IPS-NIHi7 (cell line): ENCODE data around the gene SEZ6L.
A peak's percentile ranks its signal among the peaks of the same experiment; 100 is the strongest.

Experiments
- DNase-seq: peaks from one replicate; pipeline ENCODE4 v3.0.0; 2012; ENCODE audit warnings: mixed read lengths; ENCODE audit errors: extremely low spot score

SEZ6L gene

DNA sequence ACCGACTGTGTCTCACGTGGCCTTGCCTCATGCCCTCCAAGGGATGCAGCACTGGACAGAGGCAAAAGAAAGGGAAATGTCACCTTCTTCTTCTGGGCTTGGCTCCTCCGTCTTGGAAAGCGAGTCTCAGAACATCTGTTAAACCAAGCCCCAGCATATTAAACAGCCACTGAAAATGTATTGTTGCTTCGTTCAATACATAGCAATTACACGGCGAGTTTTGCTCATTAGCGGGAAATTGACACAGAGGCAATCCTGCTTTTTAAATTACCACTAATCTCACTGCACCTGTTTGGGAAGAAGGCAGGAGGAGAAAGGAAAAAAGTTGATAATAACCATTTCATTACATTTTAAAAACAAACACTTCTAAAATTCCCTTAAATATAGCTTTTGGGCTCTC, 72.1 kb downstream of the SEZ6L start:
- no peak for DNase-seq

DNA sequence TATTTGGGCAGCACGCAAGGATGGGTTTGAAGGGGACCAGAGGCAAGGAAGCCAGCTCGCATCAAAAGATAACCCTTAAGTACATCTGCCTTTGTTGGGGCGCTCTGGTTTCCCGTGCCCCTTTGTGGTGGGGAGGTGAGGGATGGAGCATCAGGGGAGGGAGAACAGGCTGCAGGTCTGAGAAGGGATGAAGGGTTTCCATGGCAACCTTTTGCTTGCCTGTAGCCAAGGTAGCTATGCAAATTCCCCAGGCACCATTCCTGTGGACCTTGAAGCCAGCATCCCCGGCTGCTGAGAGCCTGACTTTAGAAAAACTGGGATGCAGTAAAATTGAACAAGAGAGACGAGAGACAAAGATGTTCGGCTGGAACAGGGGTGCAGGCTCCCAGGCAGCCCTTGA, 75.7 kb downstream of the SEZ6L start:
- DNase-seq: peak; percentile 27

DNA sequence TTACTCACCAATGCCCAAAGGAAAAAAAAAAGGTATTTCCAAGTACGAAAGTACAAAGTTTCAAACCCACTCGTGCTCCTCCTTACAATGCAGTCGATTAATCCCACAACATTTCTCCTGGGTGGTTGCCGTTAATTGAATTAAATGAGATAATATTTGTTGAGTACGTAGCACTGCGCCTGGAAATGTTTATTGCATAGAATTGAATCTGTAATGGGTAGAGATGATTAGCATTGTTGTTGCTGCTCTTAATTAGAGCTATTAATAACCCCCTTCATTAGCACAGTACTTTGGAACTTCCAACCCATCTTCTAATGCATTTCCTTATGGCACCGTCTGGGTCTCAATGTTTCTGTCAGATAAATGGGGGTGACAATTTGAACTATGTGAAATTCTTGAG, 77.3 kb downstream of the SEZ6L start:
- DNase-seq: no peak

DNA sequence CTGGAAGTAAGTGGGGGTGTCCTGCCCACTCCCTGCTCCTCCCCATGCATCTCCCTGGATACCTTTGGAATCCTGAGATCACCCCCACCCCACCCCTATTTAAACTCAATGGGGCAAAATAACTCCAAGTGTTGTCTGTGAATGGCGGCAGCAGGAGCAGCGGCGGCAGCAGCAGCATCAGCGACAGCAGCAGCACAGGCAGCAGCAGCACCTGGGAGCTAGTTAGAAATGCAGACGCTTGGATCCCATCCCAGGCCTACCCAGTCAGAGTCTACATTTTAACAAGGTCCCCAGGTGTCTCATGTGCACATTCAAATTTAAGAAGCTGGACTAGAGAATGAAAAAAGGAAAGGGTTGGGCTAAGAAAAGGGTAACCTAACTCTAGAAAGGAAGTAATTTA, 82.6 kb downstream of the SEZ6L start:
- no peak for DNase-seq

DNA sequence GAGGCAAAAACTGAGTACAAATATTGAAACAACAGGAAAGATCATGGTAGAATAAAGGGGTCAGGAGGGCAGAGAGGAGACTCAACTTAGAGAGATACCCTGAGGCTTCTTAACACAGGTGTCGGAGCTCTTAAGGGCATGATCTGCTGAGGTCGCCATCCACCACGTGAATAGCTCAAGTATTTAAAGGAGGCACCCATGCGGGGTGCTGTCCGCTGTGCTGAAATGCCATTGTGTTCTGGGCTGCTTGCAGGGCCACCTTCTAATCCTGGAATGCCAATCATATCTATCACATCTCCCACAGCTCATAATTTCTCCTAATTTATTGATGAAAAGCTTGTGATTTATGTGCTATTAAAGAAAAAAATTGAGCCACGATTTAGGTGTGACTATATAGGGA, 90.2 kb downstream of the SEZ6L start:
- peak; percentile 88 for DNase-seq

DNA sequence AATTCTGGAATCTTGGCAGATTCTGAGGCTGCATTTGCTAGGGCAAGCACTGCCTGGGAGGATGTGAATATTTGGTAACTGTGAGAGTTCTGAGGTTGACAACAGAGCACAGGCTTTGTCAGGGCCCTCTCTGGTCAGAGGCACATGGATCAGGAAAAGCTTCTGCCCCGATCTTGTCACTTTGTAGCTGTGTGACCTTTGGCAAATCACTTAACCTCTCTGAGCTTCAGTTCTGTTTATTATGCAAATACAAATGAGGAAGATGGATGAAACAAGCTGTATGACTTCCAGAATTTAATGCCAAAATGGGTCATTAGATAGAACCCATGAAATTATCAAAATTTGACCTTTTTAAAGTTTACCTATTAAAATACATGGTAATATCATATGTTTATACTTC, 94.9 kb downstream of the SEZ6L start:
- no peak for DNase-seq

DNA sequence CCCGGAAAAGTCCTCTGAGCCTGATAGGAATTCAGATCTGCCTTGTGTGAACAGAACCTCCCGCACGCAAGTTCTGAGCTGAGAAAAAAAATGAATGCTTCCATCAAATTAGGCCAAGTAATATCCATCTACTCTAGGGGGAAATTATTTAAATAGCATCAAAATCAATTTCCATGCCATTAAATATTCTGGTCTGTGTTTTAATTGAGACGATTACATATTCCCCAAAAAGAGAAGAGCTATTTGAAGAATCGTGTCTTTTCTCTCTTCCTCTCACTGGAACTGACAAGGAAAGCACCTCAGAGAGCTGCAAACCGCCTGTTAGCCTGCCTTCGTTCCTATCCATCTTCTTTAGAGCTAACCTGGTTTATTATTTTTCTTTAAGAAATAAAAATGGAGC, 96.0 kb downstream of the SEZ6L start:
- no peak for DNase-seq

DNA sequence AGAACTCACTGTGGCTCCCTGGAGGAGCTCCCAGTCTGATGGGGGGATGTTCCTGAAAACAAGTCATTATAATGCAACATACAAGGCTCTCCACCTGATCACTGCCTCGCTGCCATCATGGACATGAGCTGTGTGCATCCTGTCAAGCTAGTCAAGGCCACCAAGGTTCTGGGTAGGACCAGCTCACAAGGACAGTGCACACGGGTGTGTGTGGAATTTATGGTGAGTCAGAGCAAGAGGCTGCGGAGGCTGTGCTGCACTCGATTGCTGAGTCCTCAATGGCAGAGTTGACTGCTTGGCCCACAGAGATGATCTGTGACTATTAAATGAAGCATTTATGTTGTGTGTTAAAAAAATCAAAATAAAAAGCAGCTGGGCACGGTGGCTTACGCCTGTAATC, 96.6 kb downstream of the SEZ6L start:
- DNase-seq: no peak

DNA sequence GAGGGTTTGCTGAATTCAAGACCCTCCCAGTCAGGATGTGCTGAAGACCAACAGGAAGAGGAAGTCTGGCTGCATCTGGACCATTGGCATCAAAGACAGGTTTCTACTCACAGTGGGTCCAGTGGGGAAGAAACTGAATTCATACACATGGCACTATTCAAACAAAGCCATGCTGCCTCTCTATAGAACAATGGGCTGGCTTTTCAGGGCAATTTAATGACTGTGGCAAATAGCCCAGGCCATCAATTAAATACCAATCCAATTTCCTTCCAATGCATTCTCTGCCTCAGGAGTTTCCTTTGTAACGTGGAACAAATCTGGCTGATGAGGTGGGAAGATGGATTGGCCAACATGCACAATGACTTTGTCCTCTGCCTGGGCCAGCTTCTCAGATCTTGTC, 98.6 kb downstream of the SEZ6L start:
- no peak for DNase-seq

DNA sequence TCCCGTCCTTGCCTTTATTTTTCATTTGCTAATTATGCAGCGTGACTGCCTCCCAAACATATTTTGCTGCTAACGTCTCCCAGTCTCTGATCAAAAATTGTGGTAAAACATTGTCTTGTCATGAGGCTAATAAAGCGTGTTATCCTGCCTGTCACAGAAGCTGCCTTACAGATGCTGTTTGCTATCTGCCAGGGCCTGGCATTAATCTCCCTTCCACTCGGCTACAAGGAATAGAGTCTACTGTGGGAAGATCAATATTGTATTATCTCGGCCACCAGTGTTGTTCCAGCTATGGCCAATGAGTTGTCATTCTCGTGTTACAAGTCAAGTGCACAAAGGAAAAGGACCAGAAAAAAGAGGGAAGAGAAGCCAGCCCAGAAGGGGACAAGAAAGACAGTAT, 100.3 kb downstream of the SEZ6L start:
- DNase-seq: no peak

DNA sequence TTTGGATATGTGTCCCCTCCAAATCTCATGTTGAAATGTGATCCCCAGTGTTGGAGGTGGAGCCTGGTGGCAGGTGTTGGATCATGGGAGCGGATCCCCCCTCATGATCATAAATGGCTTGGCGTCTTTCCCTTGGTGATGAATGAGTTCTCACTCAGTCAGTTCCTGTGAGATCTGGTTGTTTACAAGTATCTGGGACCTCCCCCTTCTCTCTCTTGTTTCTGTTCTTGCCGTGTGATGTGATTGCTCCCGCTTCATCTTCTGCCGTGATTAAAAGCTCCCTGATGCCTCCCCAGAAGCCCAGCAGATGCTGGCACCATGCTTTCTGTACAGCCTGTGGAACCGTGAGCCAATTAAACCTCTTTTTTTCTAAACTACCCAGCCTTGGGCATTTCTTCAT, 102.2 kb downstream of the SEZ6L start:
- no peak for DNase-seq

DNA sequence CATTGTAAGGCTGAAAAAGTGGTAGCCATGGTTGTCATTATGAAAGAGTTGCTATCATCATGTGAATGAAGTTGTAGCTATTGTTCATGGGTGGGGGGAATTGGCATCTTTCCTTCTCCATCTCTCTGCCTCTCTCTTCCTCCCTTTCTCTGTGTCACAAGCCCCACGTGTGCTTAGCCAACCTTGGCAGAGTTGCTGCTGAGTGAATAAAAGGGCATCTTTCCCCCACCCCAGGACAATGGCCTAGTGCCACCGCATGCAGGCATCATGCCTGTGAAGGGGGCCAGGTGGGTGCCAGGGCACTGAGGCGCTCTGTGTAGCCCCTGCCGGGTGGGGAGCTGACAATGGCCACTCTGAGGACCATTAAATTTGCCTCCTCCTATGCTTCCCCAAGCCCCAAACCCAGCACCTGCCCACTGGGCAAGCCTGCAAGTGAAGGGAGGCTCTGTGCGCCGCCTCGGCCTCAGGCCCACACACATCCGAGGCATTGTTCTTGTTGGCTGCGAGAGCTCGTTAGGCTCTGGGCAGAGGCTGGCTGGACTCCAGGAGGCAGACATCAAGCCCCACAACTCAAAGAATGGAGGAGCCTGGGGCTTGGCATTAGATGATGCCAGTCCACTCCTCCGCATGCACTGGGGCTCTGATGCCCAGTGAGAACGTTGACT, 103.9 kb downstream of the SEZ6L start:
- DNase-seq: no peak

DNA sequence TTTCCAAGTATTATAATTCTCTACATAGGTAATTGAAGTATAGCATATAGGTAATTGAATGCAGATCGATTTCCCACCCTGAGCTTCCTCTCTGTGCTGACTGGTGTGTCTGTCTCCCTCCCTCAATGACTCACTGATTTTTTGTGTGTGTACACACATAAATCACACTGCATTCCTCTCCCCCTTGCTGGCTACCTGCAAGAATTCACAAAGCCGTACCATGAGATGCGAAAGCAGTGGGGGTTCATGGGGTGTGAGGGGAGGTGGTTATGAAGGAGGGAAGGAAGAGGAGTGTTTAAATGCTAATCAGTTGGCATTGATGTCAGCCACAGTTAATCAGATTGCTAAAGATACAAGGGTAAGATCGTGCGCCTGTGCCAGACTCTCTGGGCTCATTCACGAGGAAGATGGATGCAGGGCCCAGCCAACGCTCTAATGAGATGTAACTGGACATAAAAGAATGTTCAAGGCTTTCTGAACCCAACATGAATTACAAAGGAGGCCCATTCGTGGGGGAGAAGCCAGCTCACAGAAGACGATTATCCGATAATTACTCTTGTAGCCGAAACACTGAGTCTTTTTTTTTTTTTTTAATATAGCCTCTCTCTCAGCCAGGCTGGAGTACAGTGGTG, 107.4 kb downstream of the SEZ6L start:
- DNase-seq: no peak

DNA sequence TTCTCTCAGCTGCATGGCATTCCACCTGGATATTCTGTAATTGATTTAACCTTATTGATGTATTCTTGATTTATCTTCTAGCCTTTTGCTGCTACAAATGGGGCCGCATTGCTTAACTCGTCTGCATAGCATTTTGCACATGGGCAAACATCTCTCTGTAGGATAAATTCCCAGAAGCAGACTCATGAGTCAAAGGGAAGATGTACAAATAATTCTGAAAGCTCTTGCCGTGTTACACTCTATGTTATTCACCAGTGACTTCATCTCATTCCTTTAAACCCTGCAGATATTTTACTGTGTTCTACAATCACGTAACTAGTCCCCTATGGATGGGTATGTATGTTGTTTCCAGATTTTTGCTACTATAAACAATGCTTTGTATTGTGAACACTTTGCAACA, 112.7 kb downstream of the SEZ6L start:
- DNase-seq: no peak

DNA sequence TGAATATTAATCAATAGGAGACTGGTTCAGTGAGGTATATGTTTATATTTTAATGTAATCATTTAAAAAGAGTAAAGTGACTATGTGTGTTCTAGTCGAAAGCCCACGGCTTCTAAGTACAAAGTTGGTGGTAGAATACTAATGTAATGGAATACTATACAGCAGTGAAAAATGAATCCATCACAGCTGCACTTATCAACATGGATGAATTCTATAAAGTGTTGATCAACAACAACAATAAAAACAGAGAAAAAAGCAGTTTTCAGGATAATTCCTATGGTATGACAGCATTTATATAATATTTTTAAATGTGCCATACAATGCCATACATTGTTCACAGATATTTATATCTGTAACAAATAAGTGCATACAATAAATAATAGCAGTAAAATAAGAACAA, 114.1 kb downstream of the SEZ6L start:
- no peak for DNase-seq

DNA sequence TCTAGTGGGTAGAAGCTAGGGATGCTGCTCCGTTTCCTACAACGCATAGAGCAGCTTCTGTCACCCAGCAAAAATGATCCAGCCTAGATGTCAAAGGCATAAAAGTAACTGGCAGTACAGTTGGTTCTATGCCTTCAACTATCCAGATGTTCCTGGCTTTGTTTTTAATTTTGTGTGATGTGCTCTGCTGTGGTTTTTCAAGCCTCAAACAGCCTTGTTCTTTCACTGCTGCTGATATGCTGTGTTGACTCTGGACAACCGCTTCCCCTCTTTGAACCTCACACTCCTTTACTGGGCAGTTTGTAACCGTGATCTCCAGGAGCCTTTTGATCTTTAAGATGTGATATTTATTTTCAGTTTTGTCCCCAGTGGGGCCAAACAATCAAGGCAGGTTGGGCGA, 116.4 kb downstream of the SEZ6L start:
- no peak for DNase-seq

DNA sequence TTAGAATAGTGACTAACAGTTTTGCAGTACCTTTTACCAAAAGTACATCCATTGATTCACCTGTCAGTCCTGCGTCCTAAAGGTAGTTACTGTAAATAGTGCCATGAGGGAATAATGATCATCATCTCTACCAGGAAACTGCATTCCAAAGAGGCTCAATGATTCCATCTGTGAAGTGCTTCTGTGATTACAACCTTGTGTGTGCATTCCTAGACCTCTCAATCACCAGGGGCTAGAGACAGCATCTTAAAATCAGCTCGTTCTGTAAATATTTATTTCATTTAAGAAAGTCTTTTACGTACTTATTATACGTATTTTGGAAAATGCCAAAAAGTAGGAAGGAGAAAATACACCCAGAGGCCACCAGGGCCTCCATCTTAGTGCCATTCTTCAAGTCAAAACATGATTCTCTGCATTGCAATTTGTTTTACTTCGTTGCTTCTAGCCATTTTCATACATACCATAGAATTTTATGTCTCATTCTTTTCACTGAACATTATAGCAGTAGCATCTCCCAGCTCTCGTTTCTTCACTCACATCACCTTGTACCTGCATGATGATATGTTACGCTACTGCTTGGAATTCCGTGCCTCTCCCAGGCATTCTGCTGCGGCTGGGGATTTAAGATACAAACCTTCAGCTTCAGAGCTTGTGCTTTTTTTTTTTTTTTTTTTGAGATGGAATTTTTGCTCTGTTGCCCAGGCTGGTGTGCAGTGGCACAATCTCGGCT, 117.0 kb downstream of the SEZ6L start:
- DNase-seq: no peak

DNA sequence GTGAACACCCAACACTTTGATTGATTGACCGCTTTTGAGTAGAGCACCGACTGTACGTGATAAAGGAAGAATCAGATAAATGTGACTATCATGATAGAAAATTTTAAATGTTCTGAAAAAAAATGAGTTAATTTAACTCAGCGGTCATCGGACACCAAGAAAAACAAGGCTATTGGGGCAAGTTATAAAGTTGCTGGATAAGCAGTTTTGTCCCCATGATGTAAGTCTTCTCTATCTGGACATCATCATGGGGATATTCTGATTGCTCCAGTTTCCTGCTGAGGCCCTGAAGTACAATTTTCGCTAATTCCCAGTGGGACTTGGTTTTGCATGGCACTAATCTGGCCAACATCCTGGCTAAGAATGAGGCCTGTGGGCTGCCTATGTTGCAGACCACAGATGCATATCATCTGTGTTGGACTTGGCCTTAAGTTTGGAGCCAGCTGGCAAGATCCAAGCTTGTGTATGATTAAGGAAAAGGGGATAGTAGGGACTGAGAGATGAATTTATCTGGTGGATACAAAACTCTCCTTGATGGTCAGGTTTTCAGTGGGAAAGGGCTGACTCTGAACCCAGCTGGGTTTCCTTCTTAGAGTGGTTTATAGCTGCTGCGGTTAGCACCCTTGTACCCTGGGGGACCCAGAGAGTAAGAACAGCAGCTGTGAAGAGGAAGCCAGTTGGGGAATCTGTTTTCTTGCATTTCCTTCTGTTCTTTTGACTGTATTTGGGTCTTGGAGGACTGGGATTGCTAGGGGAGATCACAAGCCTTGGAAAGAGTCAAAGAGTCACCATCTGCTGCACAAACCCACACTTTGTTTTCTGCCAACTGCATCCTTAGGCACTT, 118.3 kb downstream of the SEZ6L start:
- no peak for DNase-seq

DNA sequence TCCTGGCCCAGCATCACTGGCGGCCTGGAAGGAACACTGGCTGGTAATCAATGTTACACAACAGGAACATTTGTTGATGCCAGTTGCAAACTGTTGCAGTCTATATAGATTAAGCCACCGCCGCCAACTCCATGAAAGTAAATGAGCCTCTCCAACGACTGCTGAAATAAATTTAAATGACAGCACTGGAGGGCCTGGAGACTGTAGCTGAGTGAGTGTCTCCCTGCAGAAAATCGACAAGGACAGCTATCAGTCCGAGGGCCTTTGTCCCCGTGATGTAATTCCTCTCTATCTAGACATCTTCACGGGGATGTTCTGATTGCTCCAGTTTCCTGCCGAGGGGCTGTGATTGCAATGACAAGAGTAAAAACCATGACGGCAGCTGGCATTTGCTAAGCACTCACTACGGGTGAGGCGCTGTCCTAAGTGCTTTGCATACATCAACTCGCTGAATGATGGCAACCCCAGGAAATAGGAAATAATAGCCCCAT, 120.4 kb downstream of the SEZ6L start:
- DNase-seq: no peak

DNA sequence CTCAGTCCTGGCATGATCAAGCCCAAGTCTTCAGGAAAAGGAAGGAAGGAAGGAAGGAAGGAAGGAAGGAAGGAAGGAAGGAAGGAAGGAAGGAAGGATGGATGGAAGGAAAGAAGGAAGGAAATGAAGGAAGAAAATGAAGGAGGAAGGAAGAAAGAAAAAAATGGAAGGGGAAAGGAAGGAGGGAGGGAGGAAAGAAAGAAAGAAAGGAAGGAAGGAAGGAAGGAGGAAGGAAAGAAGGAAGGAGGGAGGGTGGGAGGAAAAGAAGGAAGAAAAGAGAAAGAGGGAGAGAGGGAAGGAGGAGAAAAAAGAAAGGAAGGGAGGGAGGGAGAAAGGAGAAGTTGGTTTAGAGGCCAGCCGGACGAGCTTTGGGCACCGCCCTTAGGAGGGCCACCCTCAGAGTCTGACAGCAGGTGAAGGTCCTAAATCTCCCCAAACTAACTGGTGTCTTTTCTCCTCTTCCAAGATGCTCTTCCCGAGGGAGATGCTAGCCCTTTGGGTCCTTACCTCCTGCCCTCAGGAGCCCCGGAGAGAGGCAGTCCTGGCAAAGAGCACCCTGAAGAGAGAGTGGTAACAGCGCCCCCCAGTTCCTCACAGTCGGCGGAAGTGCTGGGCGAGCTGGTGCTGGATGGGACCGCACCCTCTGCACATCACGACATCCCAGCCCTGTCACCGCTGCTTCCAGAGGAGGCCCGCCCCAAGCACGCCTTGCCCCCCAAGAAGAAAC, 122.8 kb downstream of the SEZ6L start:
- no peak for DNase-seq

DNA sequence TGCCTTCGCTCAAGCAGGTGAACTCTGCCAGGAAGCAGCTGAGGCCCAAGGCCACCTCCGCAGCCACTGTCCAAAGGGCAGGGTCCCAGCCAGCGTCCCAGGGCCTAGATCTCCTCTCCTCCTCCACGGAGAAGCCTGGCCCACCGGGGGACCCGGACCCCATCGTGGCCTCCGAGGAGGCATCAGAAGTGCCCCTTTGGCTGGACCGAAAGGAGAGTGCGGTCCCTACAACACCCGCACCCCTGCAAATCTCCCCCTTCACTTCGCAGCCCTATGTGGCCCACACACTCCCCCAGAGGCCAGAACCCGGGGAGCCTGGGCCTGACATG, 123.4 kb downstream of the SEZ6L start:
- no peak for DNase-seq
